Activated naive CD8-positive, alpha-beta T cell treated with anti-CD3 and anti-CD28 coated beads for 36 hours (primary cell): ENCODE data around the gene HGF. TPM values are rescaled to one million over a fixed set of nuclear protein-coding genes. Genes with fewer than 3 reads are reported as not detected.
"Not testable (repeated sequence)": the region's sequence is repeated elsewhere in the genome, so short reads cannot be mapped to it uniquely, and the experiment has no call there.

Experiments
- DNase-seq: peaks from one replicate; pipeline ENCODE4 v3.0.0; 2021
- H3K27ac Mint-ChIP-seq: one replicate; pipeline ENCODE4 v1.8.0; 2022; ENCODE audit warnings: mild to moderate bottlenecking, moderate library complexity, mixed read lengths
- H3K27me3 Mint-ChIP-seq: one replicate; pipeline ENCODE4 v1.8.0; 2022; ENCODE audit warnings: mild to moderate bottlenecking, mixed read lengths
- H3K36me3 Mint-ChIP-seq: one replicate; pipeline ENCODE4 v1.8.0; 2021; ENCODE audit warnings: mild to moderate bottlenecking, mixed read lengths
- H3K4me1 Mint-ChIP-seq: one replicate; pipeline ENCODE4 v1.8.0; 2021; ENCODE audit warnings: mixed read lengths
- H3K4me3 Mint-ChIP-seq: one replicate; pipeline ENCODE4 v1.8.0; 2022; ENCODE audit warnings: mild to moderate bottlenecking, moderate library complexity, mixed read lengths
- H3K9me3 Mint-ChIP-seq: one replicate; pipeline ENCODE4 v1.8.0; 2022; ENCODE audit warnings: mixed read lengths
- total RNA-seq, 2 experiments: library from RNA; stranded (reverse); gene quantifications; one replicate each; pipeline ENCODE4 v1.2.3, GENCODE V29; 2021

The HGF gene
- total RNA-seq, 2 experiments from 2014 or later = not detected

GRCh38 chr7:81754918-81755696 is 14.7 kb downstream of the HGF start:
- no peak overlapping the region for H3K4me3 Mint-ChIP-seq
- no peaks in the 10 kb centered on the region for H3K9me3 Mint-ChIP-seq
- H3K36me3 Mint-ChIP-seq = no peaks in the 10 kb centered on the region
- H3K27ac Mint-ChIP-seq = no peak overlapping the region
- DNase-seq = no peak
- no peaks in the 10 kb centered on the region for H3K4me1 Mint-ChIP-seq
- no peaks in the 10 kb centered on the region for H3K27me3 Mint-ChIP-seq

- Mint-ChIP-seq H3K27ac (no peak overlapping the region), H3K4me3 (no peak overlapping the region), H3K9me3 (no peaks in the 10 kb centered on the region), H3K36me3 (no peaks in the 10 kb centered on the region), H3K27me3 (no peaks in the 10 kb centered on the region), H3K4me1 (no peaks in the 10 kb centered on the region)
- DNase-seq = no peak
Measured at GRCh38 chr7:81753392-81753791, 16.5 kb downstream of the HGF start.

DNA sequence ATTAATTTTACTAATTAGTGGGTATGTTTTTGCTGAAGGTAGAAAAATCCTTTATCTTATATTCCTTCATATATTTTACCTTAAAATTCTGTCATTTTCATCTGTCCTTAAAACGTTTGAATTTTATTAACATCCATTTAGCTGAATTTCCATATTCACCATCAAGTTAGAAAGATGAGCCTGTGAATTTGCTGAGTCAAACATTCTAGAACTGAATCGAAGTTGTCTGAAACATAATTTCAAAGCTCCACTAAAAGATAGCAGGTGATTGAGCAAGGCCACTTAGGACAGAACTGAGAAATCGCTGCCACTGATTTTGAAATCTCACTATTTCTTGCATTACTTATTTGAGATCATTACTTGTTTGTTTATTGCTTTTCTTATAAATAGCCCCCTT is 17.5 kb downstream of the HGF start:
- no peak for DNase-seq
- Mint-ChIP-seq H3K4me1 (no peaks in the 10 kb centered on the region), H3K27ac (no peak overlapping the region), H3K9me3 (no peaks in the 10 kb centered on the region), H3K27me3 (no peaks in the 10 kb centered on the region), H3K4me3 (no peak overlapping the region), H3K36me3 (no peaks in the 10 kb centered on the region)

DNA sequence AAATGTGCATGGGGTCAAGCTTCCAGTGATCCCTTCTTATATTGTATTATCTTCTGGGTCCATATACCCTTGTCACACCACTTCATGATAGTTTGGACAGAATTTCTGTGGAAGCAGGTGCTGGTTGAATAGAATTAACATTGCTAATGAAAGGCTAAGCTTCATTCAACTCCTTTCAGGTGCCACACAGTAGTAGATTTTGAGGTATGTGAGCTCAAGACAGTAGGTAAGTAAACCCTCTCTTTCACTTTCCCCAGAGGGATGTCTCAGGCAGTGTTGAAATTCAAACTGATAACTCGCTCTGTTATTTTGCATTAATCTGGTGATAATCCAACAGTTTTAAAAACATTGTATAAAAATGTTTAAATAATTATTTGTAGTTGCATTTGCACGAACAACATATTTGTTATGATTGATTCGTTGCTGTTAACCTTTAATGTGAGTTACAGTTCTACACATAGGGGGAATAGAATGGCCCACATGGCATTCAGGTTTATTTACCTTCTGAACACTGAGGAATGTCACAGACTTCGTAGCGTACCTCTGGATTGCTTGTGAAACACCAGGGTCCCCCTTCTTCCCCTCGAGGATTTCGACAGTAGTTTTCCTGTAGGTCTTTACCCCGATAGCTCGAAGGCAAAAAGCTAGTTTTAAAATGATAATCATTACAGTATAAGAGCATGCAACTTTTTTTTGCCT is 18.1 kb downstream of the HGF start:
- Mint-ChIP-seq H3K27me3 (no peaks in the 10 kb centered on the region), H3K27ac (no peak overlapping the region), H3K9me3 (no peaks in the 10 kb centered on the region), H3K4me3 (no peak overlapping the region), H3K36me3 (no peaks in the 10 kb centered on the region), H3K4me1 (no peaks in the 10 kb centered on the region)
- no peak for DNase-seq

GRCh38 chr7:81745637-81746036 is 24.2 kb downstream of the HGF start:
- no peak for DNase-seq
- Mint-ChIP-seq H3K27ac (no peak overlapping the region), H3K4me1 (no peaks in the 10 kb centered on the region), H3K27me3 (no peaks in the 10 kb centered on the region), H3K4me3 (no peak overlapping the region), H3K36me3 (no peaks in the 10 kb centered on the region), H3K9me3 (no peaks in the 10 kb centered on the region)

DNA sequence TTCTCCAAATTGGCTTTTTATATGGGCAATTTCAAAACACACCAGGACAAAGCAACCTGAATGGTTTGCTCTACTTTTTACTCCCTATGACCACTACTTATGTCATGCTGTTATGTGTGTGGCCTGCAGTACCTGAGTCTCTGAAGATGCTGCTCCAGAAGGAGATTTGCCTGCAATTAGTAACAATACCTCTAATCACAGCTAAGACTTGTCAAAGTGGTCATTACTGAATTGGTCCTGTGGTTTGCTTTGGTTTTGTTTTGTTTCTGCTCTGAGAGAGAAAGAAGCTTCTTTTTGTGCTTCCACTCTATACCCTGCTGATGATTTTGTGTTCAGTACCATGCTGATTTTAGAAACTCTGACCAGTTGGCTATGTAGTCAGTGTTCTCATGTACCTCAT is 25.5 kb downstream of the HGF start:
- no peak overlapping the region for H3K27ac Mint-ChIP-seq
- DNase-seq = no peak
- H3K36me3 Mint-ChIP-seq = no peaks in the 10 kb centered on the region
- H3K4me3 Mint-ChIP-seq = no peak overlapping the region
- no peaks in the 10 kb centered on the region for H3K4me1 Mint-ChIP-seq
- H3K27me3 Mint-ChIP-seq = no peaks in the 10 kb centered on the region
- no peaks in the 10 kb centered on the region for H3K9me3 Mint-ChIP-seq

DNA sequence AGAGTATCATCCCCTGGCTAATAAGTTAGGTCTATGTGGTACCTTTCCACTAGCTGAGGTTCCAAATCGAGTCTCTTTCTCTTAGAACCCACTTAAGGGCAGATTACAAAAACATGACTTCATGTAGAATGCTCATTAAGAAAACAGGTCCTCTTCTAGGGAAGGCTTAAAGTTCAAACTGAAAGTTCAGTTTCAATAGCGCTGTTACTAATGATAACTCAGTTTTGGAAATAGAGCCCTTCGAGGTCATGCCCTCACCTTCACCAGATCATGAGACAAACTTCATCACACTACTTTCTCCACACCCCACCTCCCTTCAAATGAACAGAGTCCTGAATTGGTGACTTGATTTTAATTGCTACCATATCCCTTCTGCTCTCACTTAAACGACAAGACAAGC is 26.2 kb downstream of the HGF start:
- H3K27me3 Mint-ChIP-seq = no peaks in the 10 kb centered on the region
- no peaks in the 10 kb centered on the region for H3K36me3 Mint-ChIP-seq
- H3K4me1 Mint-ChIP-seq = no peaks in the 10 kb centered on the region
- no peak overlapping the region for H3K27ac Mint-ChIP-seq
- DNase-seq = no peak
- H3K9me3 Mint-ChIP-seq = peaks cover 2% of the 10 kb centered on the region
- no peak overlapping the region for H3K4me3 Mint-ChIP-seq

- no peaks in the 10 kb centered on the region for H3K4me1 Mint-ChIP-seq
- no peak overlapping the region for H3K4me3 Mint-ChIP-seq
- no peak for DNase-seq
- no peaks in the 10 kb centered on the region for H3K27me3 Mint-ChIP-seq
- no peak overlapping the region for H3K27ac Mint-ChIP-seq
- no peaks in the 10 kb centered on the region for H3K36me3 Mint-ChIP-seq
- peaks cover 2% of the 10 kb centered on the region for H3K9me3 Mint-ChIP-seq
Measured at GRCh38 chr7:81743201-81743600, 26.6 kb downstream of the HGF start.

- Mint-ChIP-seq H3K27ac (no peak overlapping the region), H3K27me3 (no peaks in the 10 kb centered on the region), H3K4me1 (no peaks in the 10 kb centered on the region), H3K9me3 (peaks cover 2% of the 10 kb centered on the region), H3K4me3 (no peak overlapping the region), H3K36me3 (no peaks in the 10 kb centered on the region)
- DNase-seq = no peak
Measured at GRCh38 chr7:81740403-81740802, 29.4 kb downstream of the HGF start.

GRCh38 chr7:81736091-81736490 is 33.8 kb downstream of the HGF start:
- Mint-ChIP-seq H3K27ac (no peak overlapping the region), H3K9me3 (peaks cover 2% of the 10 kb centered on the region), H3K4me1 (no peaks in the 10 kb centered on the region), H3K36me3 (no peaks in the 10 kb centered on the region), H3K4me3 (no peak overlapping the region), H3K27me3 (no peaks in the 10 kb centered on the region)
- no peak for DNase-seq

DNA sequence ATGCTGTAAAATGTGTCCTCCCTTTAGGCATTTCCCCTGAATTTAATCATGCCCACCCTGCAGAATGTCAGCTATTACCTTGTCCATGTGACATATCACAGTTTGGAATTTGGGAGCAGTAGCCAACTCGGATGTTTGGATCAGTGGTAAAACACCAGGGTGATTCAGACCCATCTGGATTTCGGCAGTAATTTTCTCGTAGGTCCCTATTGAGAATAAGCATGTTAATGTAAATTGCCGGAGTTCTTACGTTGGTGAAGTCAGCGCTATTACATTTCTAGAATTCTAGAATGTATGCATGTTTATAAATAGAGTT is 44.1 kb downstream of the HGF start:
- Mint-ChIP-seq H3K4me3 (no peak overlapping the region), H3K4me1 (no peaks in the 10 kb centered on the region), H3K27ac (no peak overlapping the region), H3K27me3 (no peaks in the 10 kb centered on the region), H3K36me3 (no peaks in the 10 kb centered on the region), H3K9me3 (no peaks in the 10 kb centered on the region)
- DNase-seq = no peak

DNA sequence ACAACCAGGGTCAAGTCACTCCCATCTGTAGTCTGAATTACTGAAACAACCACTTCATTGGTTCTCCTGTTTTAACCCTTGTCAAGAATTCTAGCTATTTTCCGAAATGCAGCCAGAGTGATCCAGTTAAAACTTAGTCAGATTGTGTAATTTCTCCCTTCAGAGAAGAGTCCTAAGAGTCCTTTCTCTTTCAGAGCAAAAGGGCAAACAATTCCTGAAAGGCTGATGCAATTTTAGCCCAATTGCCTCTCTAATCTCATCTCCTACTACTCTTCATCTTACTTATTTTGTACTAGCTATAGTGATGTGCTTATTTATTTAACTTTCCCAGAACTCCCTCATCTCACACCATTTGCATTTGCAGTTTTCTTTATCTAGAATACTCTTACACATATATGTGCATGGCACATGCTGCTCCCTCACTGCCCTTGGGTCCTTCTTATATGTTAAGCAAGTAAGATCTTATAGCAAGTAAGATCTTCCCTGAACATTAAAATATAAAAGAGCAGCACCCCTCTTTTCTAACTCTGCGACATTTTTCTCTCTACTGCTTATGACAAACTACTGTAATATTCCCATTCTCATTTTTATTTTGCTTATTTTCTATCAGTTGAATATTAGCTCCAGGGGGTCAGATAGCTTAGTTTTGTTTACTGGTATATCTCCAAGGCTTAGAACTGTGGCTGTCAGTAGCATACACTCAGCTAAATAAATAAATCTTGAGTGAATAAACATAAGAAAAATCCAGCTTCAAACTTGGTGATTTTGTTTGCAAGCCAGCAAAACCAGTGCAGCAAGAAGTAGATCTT is 44.6 kb downstream of the HGF start:
- H3K9me3 Mint-ChIP-seq = no peaks in the 10 kb centered on the region
- no peak overlapping the region for H3K27ac Mint-ChIP-seq

GRCh38 chr7:81722250-81722649 is 47.6 kb downstream of the HGF start:
- H3K27me3 Mint-ChIP-seq, H3K4me3 Mint-ChIP-seq, H3K36me3 Mint-ChIP-seq, DNase-seq, H3K27ac Mint-ChIP-seq, H3K9me3 Mint-ChIP-seq, H3K4me1 Mint-ChIP-seq: not testable (repeated sequence)

More for the DNA sequence above, 44.6 kb downstream of the HGF start:
- Mint-ChIP-seq H3K4me1 (no peaks in the 10 kb centered on the region), H3K27me3 (no peaks in the 10 kb centered on the region), H3K36me3 (no peaks in the 10 kb centered on the region), H3K4me3 (no peak overlapping the region)
- no peak for DNase-seq

DNA sequence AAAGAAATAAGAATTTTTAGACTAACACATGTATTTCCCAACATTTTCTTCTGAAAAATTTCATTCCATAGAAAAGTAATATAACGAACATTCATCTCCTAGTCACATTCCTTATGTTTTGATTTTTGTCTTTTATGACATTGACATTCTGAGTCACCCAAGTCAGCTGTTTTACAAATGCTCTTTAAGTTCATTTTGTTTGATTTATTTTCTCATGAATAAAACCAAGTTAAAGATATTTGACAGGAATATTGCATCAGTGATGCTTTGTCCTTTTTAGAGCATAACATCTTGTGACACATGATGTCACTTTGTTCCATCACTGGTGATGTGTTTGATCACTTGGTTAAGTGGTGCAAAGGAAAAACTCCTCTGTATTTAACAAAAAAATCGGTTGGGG is 48.4 kb downstream of the HGF start:
- Mint-ChIP-seq H3K27ac (no peak overlapping the region), H3K4me1 (no peaks in the 10 kb centered on the region), H3K27me3 (no peaks in the 10 kb centered on the region), H3K9me3 (no peaks in the 10 kb centered on the region), H3K36me3 (no peaks in the 10 kb centered on the region), H3K4me3 (no peak overlapping the region)
- no peak for DNase-seq

- no peaks in the 10 kb centered on the region for H3K9me3 Mint-ChIP-seq
- no peaks in the 10 kb centered on the region for H3K36me3 Mint-ChIP-seq
- no peaks in the 10 kb centered on the region for H3K27me3 Mint-ChIP-seq
- no peaks in the 10 kb centered on the region for H3K4me1 Mint-ChIP-seq
- DNase-seq = no peak
- H3K27ac Mint-ChIP-seq = no peak overlapping the region
- no peak overlapping the region for H3K4me3 Mint-ChIP-seq
Measured at GRCh38 chr7:81719865-81720264, 50.0 kb downstream of the HGF start.
